MM.1S (cell line): ENCODE measurements around the gene VAPB.

Experiments used
- DNase-seq: peaks from one replicate; pipeline ENCODE4 v3.0.0-alpha.2; 2015
- H2AFZ ChIP-seq: fragments of 300-600 bp; sonication (generic); 2 replicates; pipeline ENCODE4 v1.6.0; 2016; ENCODE audit warnings: antibody characterized with exemption, low read length
- H3F3A ChIP-seq: fragments of 300-600 bp; sonication (generic); 2 replicates; pipeline ENCODE4 v1.6.1; 2016; ENCODE audit warnings: mild to moderate bottlenecking, antibody characterized with exemption, low read length, moderate library complexity, mixed read lengths; ENCODE audit not compliant: insufficient read depth
- H3K27ac ChIP-seq: fragments of 300-600 bp; sonication (generic); 2 replicates; pipeline ENCODE4 v1.5.1; 2016; ENCODE audit warnings: mild to moderate bottlenecking, low read length
- H3K27me3 ChIP-seq: fragments of 300-600 bp; sonication (generic); replicated peaks from 2 replicates; pipeline ENCODE4 v1.6.0; 2016; ENCODE audit warnings: low read length; ENCODE audit not compliant: insufficient read depth
- H3K36me3 ChIP-seq: fragments of 300-600 bp; sonication (generic); replicated peaks from 2 replicates; pipeline ENCODE4 v1.6.1; 2016; ENCODE audit warnings: mild to moderate bottlenecking, low read length, mixed read lengths; ENCODE audit not compliant: insufficient read depth
- H3K4me1 ChIP-seq: fragments of 300-600 bp; sonication (generic); 2 replicates; pipeline ENCODE4 v1.6.1; 2016; ENCODE audit warnings: low read length, mixed read lengths
- H3K4me2 ChIP-seq: fragments of 300-600 bp; sonication (generic); 2 replicates; pipeline ENCODE4 v1.6.0; 2016; ENCODE audit warnings: low read depth, low read length
- H3K4me3 ChIP-seq: fragments of 300-600 bp; sonication (generic); 2 replicates; pipeline ENCODE4 v1.5.1; 2016; ENCODE audit warnings: low read length, mixed read lengths
- H3K79me2 ChIP-seq: fragments of 300-600 bp; sonication (generic); 2 replicates; pipeline ENCODE4 v1.6.1; 2016; ENCODE audit warnings: mixed run types, low read length, mixed read lengths
- H3K9ac ChIP-seq: fragments of 300-600 bp; sonication (generic); 2 replicates; pipeline ENCODE4 v1.6.1; 2016; ENCODE audit warnings: low read length, mixed read lengths
- H3K9me2 ChIP-seq: fragments of 300-600 bp; sonication (generic); replicated peaks from 2 replicates; pipeline ENCODE4 v1.6.1; 2016; ENCODE audit warnings: mild to moderate bottlenecking, low read length, mixed read lengths; ENCODE audit not compliant: insufficient read depth
- H3K9me3 ChIP-seq: fragments of 300-600 bp; sonication (generic); replicated peaks from 2 replicates; pipeline ENCODE4 v1.6.1; 2016; ENCODE audit warnings: mild to moderate bottlenecking, low read length, mixed read lengths; ENCODE audit not compliant: insufficient read depth
- H4K20me1 ChIP-seq: fragments of 300-600 bp; sonication (generic); 2 replicates; pipeline ENCODE4 v1.6.1; 2016; ENCODE audit warnings: mild to moderate bottlenecking, low read length, moderate library complexity, mixed read lengths; ENCODE audit not compliant: insufficient read depth
- CTCF ChIP-seq: fragments of 300-600 bp; sonication (generic); IDR thresholded peaks from 2 replicates; pipeline ENCODE4 v1.5.1; 2016; ENCODE audit warnings: antibody characterized with exemption, low read length, mixed read lengths
- EZH2 ChIP-seq: fragments of 300-600 bp; sonication (generic); optimal IDR thresholded peaks from 2 replicates; pipeline ENCODE3; 2017; ENCODE audit warnings: low read depth, mild to moderate bottlenecking, antibody characterized with exemption, low read length, mixed read lengths
- EZH2phosphoT487 ChIP-seq: fragments of 300-600 bp; sonication (generic); IDR thresholded peaks from 2 replicates; pipeline ENCODE4 v1.6.1; 2018; ENCODE audit warnings: antibody characterized with exemption, low read length

The VAPB gene

GRCh38 chr20:58452667-58453255 is 63.7 kb downstream of the VAPB start:
- TF ChIP-seq CTCF (no peak), EZH2phosphoT487 (no peak), EZH2 (no peak)
- H3K4me3 ChIP-seq, result no peak overlapping the region
- H4K20me1 ChIP-seq, result 0 out of 2 replicates have a peak, but pooled peaks cover 5% of the 10 kb centered on the region
- H3K79me2 ChIP-seq, result no peaks in the 10 kb centered on the region
- H3K36me3 ChIP-seq, result 0 out of 2 replicates have a peak, but pooled peaks cover 4% of the 10 kb centered on the region
- no peaks in the 10 kb centered on the region for H3F3A ChIP-seq
- no peak for DNase-seq
- H3K4me2 ChIP-seq, result no peak overlapping the region
- no peaks in the 10 kb centered on the region for H3K9me3 ChIP-seq
- H3K4me1 ChIP-seq, result no peaks in the 10 kb centered on the region
- no peak overlapping the region for H3K9ac ChIP-seq
- H2AFZ ChIP-seq, result no peak overlapping the region
- H3K27me3 ChIP-seq, result no peaks in the 10 kb centered on the region
- no peak overlapping the region for H3K27ac ChIP-seq
- H3K9me2 ChIP-seq, result no peaks in the 10 kb centered on the region

- DNase-seq, result no peak
- no peak for TF ChIP-seq EZH2phosphoT487
- no peak for TF ChIP-seq EZH2
- no peak for TF ChIP-seq CTCF
- H3K9me3 ChIP-seq, result no peaks in the 10 kb centered on the region
- H3K4me2 ChIP-seq, result no peak overlapping the region
- H3K9me2 ChIP-seq, result no peaks in the 10 kb centered on the region
- no peaks in the 10 kb centered on the region for H3K27me3 ChIP-seq
- 0 out of 2 replicates have a peak, but pooled peaks cover 5% of the 10 kb centered on the region for H4K20me1 ChIP-seq
- peaks cover 5% of the 10 kb centered on the region; the same call in 1 of the 2 replicates for H3K4me1 ChIP-seq
- H2AFZ ChIP-seq, result no peak overlapping the region
- H3K79me2 ChIP-seq, result no peaks in the 10 kb centered on the region
- no peak overlapping the region for H3K9ac ChIP-seq
- no peaks in the 10 kb centered on the region for H3F3A ChIP-seq
- 0 out of 2 replicates have a peak, but pooled peaks cover 4% of the 10 kb centered on the region for H3K36me3 ChIP-seq
- H3K27ac ChIP-seq, result no peak overlapping the region
- H3K4me3 ChIP-seq, result no peak overlapping the region
Observed at GRCh38 chr20:58453391-58453790, 64.4 kb downstream of the VAPB start.

GRCh38 chr20:58454460-58454859 is 65.4 kb downstream of the VAPB start:
- H3K4me3 ChIP-seq, result no peak overlapping the region
- H3K9me3 ChIP-seq, result no peaks in the 10 kb centered on the region
- DNase-seq, result no peak
- H3K27me3 ChIP-seq, result no peaks in the 10 kb centered on the region
- H4K20me1 ChIP-seq, result 0 out of 2 replicates have a peak, but pooled peaks cover 5% of the 10 kb centered on the region
- H3K4me2 ChIP-seq, result no peak overlapping the region
- H3K4me1 ChIP-seq, result peaks cover 13% of the 10 kb centered on the region; the same call in 1 of the 2 replicates
- no peaks in the 10 kb centered on the region for H3F3A ChIP-seq
- no peaks in the 10 kb centered on the region for H3K9me2 ChIP-seq
- H3K79me2 ChIP-seq, result no peaks in the 10 kb centered on the region
- TF ChIP-seq EZH2, result no peak
- TF ChIP-seq CTCF, result no peak
- TF ChIP-seq EZH2phosphoT487, result no peak
- H3K27ac ChIP-seq, result no peak overlapping the region
- no peak overlapping the region for H2AFZ ChIP-seq
- H3K36me3 ChIP-seq, result 0 out of 2 replicates have a peak, but pooled peaks cover 4% of the 10 kb centered on the region
- no peak overlapping the region for H3K9ac ChIP-seq
